ENCODE results near the gene ATP8A2. TPM values are rescaled to one million over a fixed set of nuclear protein-coding genes. Genes with fewer than 3 reads are reported as not detected.

Gene ATP8A2
- total and polyA plus RNA-seq, 4 donors, result 0.31 to 2.7 (median 1.1) TPM

DNA sequence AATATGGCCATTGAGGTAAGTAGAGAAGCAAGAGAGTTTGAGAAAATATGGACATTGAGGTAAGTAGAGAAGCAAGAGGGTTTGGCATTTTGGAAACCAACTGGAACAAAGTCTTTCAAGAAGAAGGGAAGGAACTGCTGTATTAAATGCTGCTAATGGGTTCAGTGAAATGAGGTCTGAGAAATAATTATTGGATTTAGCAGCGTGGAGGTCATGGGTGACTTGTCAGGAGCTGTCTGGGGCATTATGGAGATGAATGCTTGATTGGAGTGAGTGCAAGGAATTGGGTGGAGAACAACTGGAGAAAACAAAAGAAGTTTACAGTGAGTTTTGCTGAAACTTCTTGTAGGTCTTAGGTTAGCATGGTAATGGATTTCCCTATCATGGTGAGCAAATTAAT is 232.3 kb downstream of the ATP8A2 start:
- H3K9me3 ChIP-seq (ENCODE audit: control insufficient read depth in 4 of 4, insufficient read depth in 3 of 4, low read length in 3 of 4), result peaks cover 0 to 3% (median under 1%) of the 10 kb centered on the region in 4 donors
- TF ChIP-seq, protein P1, sequence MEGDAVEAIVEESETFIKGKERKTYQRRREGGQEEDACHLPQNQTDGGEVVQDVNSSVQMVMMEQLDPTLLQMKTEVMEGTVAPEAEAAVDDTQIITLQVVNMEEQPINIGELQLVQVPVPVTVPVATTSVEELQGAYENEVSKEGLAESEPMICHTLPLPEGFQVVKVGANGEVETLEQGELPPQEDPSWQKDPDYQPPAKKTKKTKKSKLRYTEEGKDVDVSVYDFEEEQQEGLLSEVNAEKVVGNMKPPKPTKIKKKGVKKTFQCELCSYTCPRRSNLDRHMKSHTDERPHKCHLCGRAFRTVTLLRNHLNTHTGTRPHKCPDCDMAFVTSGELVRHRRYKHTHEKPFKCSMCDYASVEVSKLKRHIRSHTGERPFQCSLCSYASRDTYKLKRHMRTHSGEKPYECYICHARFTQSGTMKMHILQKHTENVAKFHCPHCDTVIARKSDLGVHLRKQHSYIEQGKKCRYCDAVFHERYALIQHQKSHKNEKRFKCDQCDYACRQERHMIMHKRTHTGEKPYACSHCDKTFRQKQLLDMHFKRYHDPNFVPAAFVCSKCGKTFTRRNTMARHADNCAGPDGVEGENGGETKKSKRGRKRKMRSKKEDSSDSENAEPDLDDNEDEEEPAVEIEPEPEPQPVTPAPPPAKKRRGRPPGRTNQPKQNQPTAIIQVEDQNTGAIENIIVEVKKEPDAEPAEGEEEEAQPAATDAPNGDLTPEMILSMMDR (IDR thresholded peaks at IDR 0.05; ENCODE audit: control extremely low read depth, extremely low read depth), result no peak
- H3K36me3 ChIP-seq (ENCODE audit: control insufficient read depth in 4 of 4, insufficient read depth in 4 of 4, low read length in 4 of 4), result no peaks in the 10 kb centered on the region
- H3K4me1 ChIP-seq (ENCODE audit: control insufficient read depth in 5 of 5, insufficient read depth in 5 of 5, low read length in 5 of 5), result peaks cover 0 to 10% (median 0%) of the 10 kb centered on the region in 5 donors
- H3K4me3 ChIP-seq, result no peak overlapping the region
- 66 to 85% methylated on average over 1 of the region's 1 CpG for WGBS, 2 donors
- DNase-seq (no peak), ATAC-seq (ENCODE audit: insufficient read depth, low FRiP score) (no peak)
- no peak overlapping the region for H3K27ac ChIP-seq (ENCODE audit: low read depth in 1 of 2, low read length in 1 of 2)
- H3K9ac ChIP-seq (ENCODE audit: insufficient read depth in 1 of 2, low read length in 2 of 2), result no peak overlapping the region
- H3K27me3 ChIP-seq (ENCODE audit: control insufficient read depth in 3 of 3, insufficient read depth in 3 of 3, low read length in 2 of 3), result peaks cover 0 to 2% (median 0%) of the 10 kb centered on the region in 3 donors

DNA sequence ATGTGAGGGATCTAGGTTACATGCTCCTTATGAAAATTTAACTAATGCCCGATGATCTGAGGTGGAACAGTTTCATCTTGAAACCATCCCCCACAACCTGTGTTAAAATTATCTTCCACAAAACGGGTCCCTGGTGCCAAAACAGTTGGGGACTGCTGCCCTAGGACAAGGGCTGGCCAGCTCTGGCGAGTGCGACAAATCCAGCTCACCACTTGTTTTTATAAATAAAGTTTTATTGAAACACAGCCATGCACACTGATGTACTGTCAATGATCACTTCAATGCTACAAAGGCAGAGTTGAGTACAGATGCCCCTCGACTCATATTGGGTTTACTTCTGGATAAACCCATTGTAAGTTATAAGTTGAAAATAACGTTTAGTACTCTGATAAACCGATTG is 235.3 kb downstream of the ATP8A2 start:
- TF ChIP-seq, protein P1 (IDR thresholded peaks at IDR 0.05; ENCODE audit: control extremely low read depth, extremely low read depth), result no peak
- Histone ChIP-seq H3K27me3 (ENCODE audit: control insufficient read depth in 3 of 3, insufficient read depth in 3 of 3, low read length in 2 of 3) (no peaks in the 10 kb centered on the region), H3K27ac (ENCODE audit: low read depth in 1 of 2, low read length in 1 of 2) (no peak overlapping the region), H3K4me1 (ENCODE audit: control insufficient read depth in 5 of 5, insufficient read depth in 5 of 5, low read length in 5 of 5) (peaks cover 0 to 10% (median 0%) of the 10 kb centered on the region in 5 donors), H3K9me3 (ENCODE audit: control insufficient read depth in 4 of 4, insufficient read depth in 3 of 4, low read length in 3 of 4) (peaks cover 0 to 1% (median 0%) of the 10 kb centered on the region in 4 donors), H3K36me3 (ENCODE audit: control insufficient read depth in 4 of 4, insufficient read depth in 4 of 4, low read length in 4 of 4) (no peaks in the 10 kb centered on the region), H3K9ac (ENCODE audit: insufficient read depth in 1 of 2, low read length in 2 of 2) (no peak overlapping the region), H3K4me3 (no peak overlapping the region)
- DNase-seq (no peak), ATAC-seq (ENCODE audit: insufficient read depth, low FRiP score) (no peak)
- WGBS, 2 donors, result 85 to 86% methylated on average over 7 of the region's 7 CpGs

DNA sequence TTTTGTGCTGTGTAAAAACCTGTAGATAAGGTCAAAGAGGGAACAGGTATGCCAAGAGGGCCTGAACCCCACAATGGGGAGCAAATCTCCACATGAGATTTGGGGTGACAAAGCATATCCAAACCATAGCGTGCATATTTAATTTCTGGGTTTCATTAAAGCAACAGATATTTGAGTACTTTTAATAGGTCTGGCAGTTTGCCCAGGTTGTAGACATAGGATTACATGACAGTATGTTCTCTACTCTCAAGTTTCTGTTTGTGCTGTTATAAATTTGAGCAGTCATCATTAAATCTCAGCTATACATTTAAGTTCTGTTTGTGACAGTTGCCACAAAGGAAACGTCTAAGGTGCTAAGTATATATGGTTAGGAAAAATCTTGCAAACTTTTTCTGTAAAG is 236.4 kb downstream of the ATP8A2 start:
- H3K9ac ChIP-seq (ENCODE audit: insufficient read depth in 1 of 2, low read length in 2 of 2), result no peak overlapping the region
- H3K27me3 ChIP-seq (ENCODE audit: control insufficient read depth in 3 of 3, insufficient read depth in 3 of 3, low read length in 2 of 3), result no peaks in the 10 kb centered on the region
- 67 to 81% methylated on average over 2 of the region's 2 CpGs for WGBS, 2 donors
- peak in 2 of 3 donors; percentile 61 to 75 for DNase-seq
- TF ChIP-seq, protein P1 (IDR thresholded peaks at IDR 0.05; ENCODE audit: control extremely low read depth, extremely low read depth), result no peak
- H3K36me3 ChIP-seq (ENCODE audit: control insufficient read depth in 4 of 4, insufficient read depth in 4 of 4, low read length in 4 of 4), result no peaks in the 10 kb centered on the region
- no peak overlapping the region for H3K4me3 ChIP-seq
- H3K27ac ChIP-seq (ENCODE audit: low read depth in 1 of 2, low read length in 1 of 2), result no peak overlapping the region
- peaks cover 0 to 10% (median 0%) of the 10 kb centered on the region in 5 donors for H3K4me1 ChIP-seq (ENCODE audit: control insufficient read depth in 5 of 5, insufficient read depth in 5 of 5, low read length in 5 of 5)
- no peak for ATAC-seq (ENCODE audit: insufficient read depth, low FRiP score)
- H3K9me3 ChIP-seq (ENCODE audit: control insufficient read depth in 4 of 4, insufficient read depth in 3 of 4, low read length in 3 of 4), result no peaks in the 10 kb centered on the region

DNA sequence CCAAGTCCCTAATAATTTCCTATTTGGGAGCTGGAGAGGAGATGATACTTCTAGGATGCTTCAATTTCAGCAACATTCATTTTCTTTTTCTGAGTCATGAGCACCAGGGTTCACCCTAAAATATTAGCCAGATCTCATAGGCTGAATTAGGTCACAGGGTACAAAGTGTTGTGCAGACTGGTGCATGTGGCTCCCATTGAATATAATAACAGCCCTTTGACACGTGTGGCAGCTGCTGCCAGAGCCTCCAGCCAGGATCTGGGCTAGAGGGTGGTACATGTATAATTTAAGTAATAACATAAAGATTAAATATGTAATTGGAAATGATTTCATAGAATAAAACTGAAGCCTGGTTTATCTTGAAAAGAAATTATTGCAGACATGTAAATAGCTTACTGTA is 244.9 kb downstream of the ATP8A2 start:
- no peak overlapping the region for H3K27ac ChIP-seq (ENCODE audit: low read depth in 1 of 2, low read length in 1 of 2)
- H3K36me3 ChIP-seq (ENCODE audit: control insufficient read depth in 4 of 4, insufficient read depth in 4 of 4, low read length in 4 of 4), result no peaks in the 10 kb centered on the region
- TF ChIP-seq, protein P1 (IDR thresholded peaks at IDR 0.05; ENCODE audit: control extremely low read depth, extremely low read depth), result no peak
- H3K9ac ChIP-seq (ENCODE audit: insufficient read depth in 1 of 2, low read length in 2 of 2), result no peak overlapping the region
- no peaks in the 10 kb centered on the region for H3K4me1 ChIP-seq (ENCODE audit: control insufficient read depth in 5 of 5, insufficient read depth in 5 of 5, low read length in 5 of 5)
- WGBS, 2 donors, result 64 to 85% methylated on average over 1 of the region's 1 CpG
- ATAC-seq (ENCODE audit: insufficient read depth, low FRiP score) (no peak), DNase-seq (no peak)
- H3K4me3 ChIP-seq, result no peak overlapping the region
- no peaks in the 10 kb centered on the region for H3K27me3 ChIP-seq (ENCODE audit: control insufficient read depth in 3 of 3, insufficient read depth in 3 of 3, low read length in 2 of 3)
- peaks cover 0 to 14% (median 0%) of the 10 kb centered on the region in 4 donors for H3K9me3 ChIP-seq (ENCODE audit: control insufficient read depth in 4 of 4, insufficient read depth in 3 of 4, low read length in 3 of 4)
